Smooth muscle cell (in vitro differentiated cells): ENCODE data around the gene OCA2. TPM values are rescaled to one million over a fixed set of nuclear protein-coding genes. Genes with fewer than 3 reads are reported as not detected.

Experiments used
- DNase-seq: peaks from one replicate; lab custom pipeline; 2025; ENCODE audit not compliant: unreplicated experiment; lab: John Stamatoyannopoulos, UW
- H2AFZ ChIP-seq: fragments of 200-600 bp; sonication (generic); 2 replicates; pipeline ENCODE4 v1.6.0; 2016; ENCODE audit warnings: antibody characterized with exemption, low read depth, mild to moderate bottlenecking
- H3F3A ChIP-seq: fragments of 200-600 bp; sonication (generic); 2 replicates; pipeline ENCODE4 v1.6.0; 2017; ENCODE audit warnings: antibody characterized with exemption, low read depth
- H3K27ac ChIP-seq: fragments of 200-600 bp; sonication (generic); 2 replicates; pipeline ENCODE4 v1.5.1; 2016; ENCODE audit warnings: low read depth, mild to moderate bottlenecking
- H3K27me3 ChIP-seq: fragments of 200-600 bp; sonication (generic); 2 replicates; pipeline ENCODE4 v1.6.1; 2016; ENCODE audit warnings: low read depth, mild to moderate bottlenecking
- H3K36me3 ChIP-seq: fragments of 200-600 bp; sonication (generic); 2 replicates; pipeline ENCODE4 v1.5.1; 2016; ENCODE audit warnings: low read depth
- H3K4me1 ChIP-seq: fragments of 200-600 bp; sonication (generic); 2 replicates; pipeline ENCODE4 v1.5.1; 2016; ENCODE audit warnings: low read depth
- H3K4me2 ChIP-seq: fragments of 200-600 bp; sonication (generic); 2 replicates; pipeline ENCODE4 v1.6.0; 2016; ENCODE audit warnings: mild to moderate bottlenecking
- H3K4me3 ChIP-seq: fragments of 200-600 bp; sonication (generic); 2 replicates; pipeline ENCODE4 v1.5.1; 2016; ENCODE audit warnings: mild to moderate bottlenecking
- H3K79me2 ChIP-seq: fragments of 200-600 bp; sonication (generic); 2 replicates; pipeline ENCODE4 v1.6.0; 2016; ENCODE audit warnings: low read depth, mild to moderate bottlenecking
- H3K9ac ChIP-seq: fragments of 200-600 bp; sonication (generic); 2 replicates; pipeline ENCODE4 v1.6.0; 2016; ENCODE audit warnings: low read depth
- H3K9me3 ChIP-seq: fragments of 200-600 bp; sonication (generic); replicated peaks from 2 replicates; pipeline ENCODE4 v1.5.1; 2016; ENCODE audit warnings: low read depth
- H4K20me1 ChIP-seq: fragments of 200-600 bp; sonication (generic); 2 replicates; pipeline ENCODE4 v1.6.0; 2016; ENCODE audit warnings: low read depth
- CTCF ChIP-seq: fragments of 200-600 bp; sonication (generic); IDR thresholded peaks from 2 replicates; pipeline ENCODE4 v1.5.1; 2017; ENCODE audit warnings: borderline replicate concordance, mild to moderate bottlenecking, antibody characterized with exemption; ENCODE audit not compliant: insufficient read depth, poor library complexity, severe bottlenecking
- WGBS: methylation state at CpG from one replicate; pipeline ENCODE4 v1.1.7; 2016; ENCODE audit warnings: low lambda C conversion rate; 5-methylcytosine and 5-hydroxymethylcytosine counted together
- polyA plus RNA-seq: library from polyadenylated mRNA; unstranded; fragments of >200 nt; fragmentation: Nextera tagmentation; extraction: Ambion mirVana; gene quantifications from 2 replicates; pipeline ENCODE4 v1.2.1, GENCODE V29; 2016
- total RNA-seq: library from RNA; depleted of rRNA; stranded (reverse); fragments of >200 nt; gene quantifications from 2 replicates; pipeline ENCODE4 v1.2.3, GENCODE V29; 2014

OCA2 gene
- total and polyA plus RNA-seq, 2 experiments from 2014 or later: 0.16 TPM; not detected in 1

GRCh38 chr15:27951191-27951890 lies 147.8 kb downstream of the OCA2 start:
- H4K20me1 ChIP-seq: no peaks in the 10 kb centered on the region
- no peak overlapping the region for H2AFZ ChIP-seq
- H3F3A ChIP-seq: no peaks in the 10 kb centered on the region
- H3K4me3 ChIP-seq: no peak overlapping the region
- no peaks in the 10 kb centered on the region for H3K36me3 ChIP-seq
- H3K9me3 ChIP-seq: no peaks in the 10 kb centered on the region
- no peak for DNase-seq
- no peak for TF ChIP-seq CTCF
- H3K79me2 ChIP-seq: no peaks in the 10 kb centered on the region
- H3K9ac ChIP-seq: no peak overlapping the region
- no peaks in the 10 kb centered on the region for H3K27me3 ChIP-seq
- WGBS: 92% methylated on average over 13 of the region's 13 CpGs
- no peak overlapping the region for H3K4me2 ChIP-seq
- no peak overlapping the region for H3K27ac ChIP-seq
- no peaks in the 10 kb centered on the region for H3K4me1 ChIP-seq

- H2AFZ ChIP-seq: no peak overlapping the region
- no peaks in the 10 kb centered on the region for H3K27me3 ChIP-seq
- no peaks in the 10 kb centered on the region for H3F3A ChIP-seq
- H3K79me2 ChIP-seq: no peaks in the 10 kb centered on the region
- no peak for TF ChIP-seq CTCF
- H3K4me1 ChIP-seq: no peaks in the 10 kb centered on the region
- H3K9ac ChIP-seq: no peak overlapping the region
- H3K27ac ChIP-seq: no peak overlapping the region
- no peaks in the 10 kb centered on the region for H3K36me3 ChIP-seq
- H3K4me3 ChIP-seq: no peak overlapping the region
- no peak for DNase-seq
- WGBS: 94% methylated on average over 10 of the region's 10 CpGs
- no peak overlapping the region for H3K4me2 ChIP-seq
- no peaks in the 10 kb centered on the region for H4K20me1 ChIP-seq
- no peaks in the 10 kb centered on the region for H3K9me3 ChIP-seq
Measured at GRCh38 chr15:27949089-27949488, 150.0 kb downstream of the OCA2 start.

DNA sequence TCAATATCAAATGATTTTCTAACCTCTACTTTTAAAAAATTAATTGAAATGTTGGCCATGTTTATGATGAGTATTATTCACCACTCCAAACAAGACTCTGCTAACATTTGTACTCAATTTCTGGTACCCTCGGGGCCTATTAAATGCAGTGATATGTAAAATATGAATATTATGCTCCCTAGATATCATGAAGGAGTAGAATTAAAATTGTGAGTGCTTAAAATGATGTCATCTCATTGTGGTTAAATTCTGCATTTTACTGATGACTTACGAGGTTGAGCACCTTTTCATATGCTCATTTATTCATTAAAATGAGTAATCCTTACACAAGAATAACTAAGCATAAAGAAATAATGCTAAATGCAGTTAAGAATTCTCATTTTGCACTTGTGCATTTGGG lies 159.9 kb downstream of the OCA2 start:
- H3K27me3 ChIP-seq: no peaks in the 10 kb centered on the region
- no peaks in the 10 kb centered on the region for H3K4me1 ChIP-seq
- H3K27ac ChIP-seq: no peak overlapping the region
- no peak overlapping the region for H3K9ac ChIP-seq
- no peak overlapping the region for H3K4me3 ChIP-seq
- no peak for TF ChIP-seq CTCF
- 95% methylated on average over 2 of the region's 2 CpGs for WGBS
- DNase-seq: no peak
- H2AFZ ChIP-seq: no peak overlapping the region
- H3K36me3 ChIP-seq: no peaks in the 10 kb centered on the region
- no peaks in the 10 kb centered on the region for H3K79me2 ChIP-seq
- H4K20me1 ChIP-seq: no peaks in the 10 kb centered on the region
- no peak overlapping the region for H3K4me2 ChIP-seq
- H3K9me3 ChIP-seq: no peaks in the 10 kb centered on the region
- no peaks in the 10 kb centered on the region for H3F3A ChIP-seq

DNA sequence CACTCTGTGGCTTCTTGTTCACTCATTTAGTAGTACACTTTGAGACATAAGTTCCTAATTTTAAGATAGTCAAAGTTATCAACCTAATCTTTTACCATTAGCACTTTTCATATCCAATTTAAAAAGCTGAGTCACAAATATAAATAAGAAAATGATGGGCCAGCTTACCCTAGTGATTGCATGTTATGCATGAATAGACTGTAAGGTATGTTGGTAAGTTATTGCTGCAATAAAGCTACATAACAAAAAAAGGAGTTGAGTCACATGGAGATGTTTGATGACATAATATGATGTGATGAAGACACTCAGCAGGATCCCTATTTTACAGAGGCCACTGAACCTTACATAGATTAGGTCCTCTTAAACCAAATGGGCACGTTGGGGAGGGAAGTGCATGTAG lies 161.3 kb downstream of the OCA2 start:
- Histone ChIP-seq H3K27me3 (no peaks in the 10 kb centered on the region), H3F3A (no peaks in the 10 kb centered on the region)
- 68% methylated on average over 1 of the region's 1 CpG for WGBS

More for the DNA sequence above, 161.3 kb downstream of the OCA2 start:
- DNase-seq: no peak
- no peak overlapping the region for H3K9ac ChIP-seq
- TF ChIP-seq CTCF: no peak
- no peaks in the 10 kb centered on the region for H3K9me3 ChIP-seq
- H3K4me3 ChIP-seq: no peak overlapping the region
- no peak overlapping the region for H3K27ac ChIP-seq
- H3K4me2 ChIP-seq: no peak overlapping the region
- no peaks in the 10 kb centered on the region for H3K4me1 ChIP-seq
- H3K79me2 ChIP-seq: no peaks in the 10 kb centered on the region
- no peaks in the 10 kb centered on the region for H3K36me3 ChIP-seq
- no peaks in the 10 kb centered on the region for H4K20me1 ChIP-seq
- no peak overlapping the region for H2AFZ ChIP-seq
